H1 (cell line): ENCODE data around the gene EZH1. TPM values are rescaled to one million over a fixed set of nuclear protein-coding genes. Genes with fewer than 3 reads are reported as not detected.

ENCODE experiments used
- CTCF ChIA-PET: fragments of 300-600 bp; sonication (Branson Sonifier 250); formaldehyde crosslinking; loops from one replicate; lab custom pipeline; 2021; ENCODE audit not compliant: partially characterized antibody; lab: Charles Lee
- POLR2A ChIA-PET: fragments of 300-600 bp; sonication (Branson Sonifier 250); formaldehyde crosslinking; loops from one replicate; lab custom pipeline; 2021; ENCODE audit warnings: inconsistent platforms; ENCODE audit not compliant: partially characterized antibody; lab: Charles Lee
- DNase-seq, 2 experiments: peaks; one replicate each; pipeline versions ENCODE4 v3.0.0 to v3.0.0-alpha.2; 2010 to 2022; ENCODE audit warnings: low spot score in 2 of 2, low read depth in 1 of 2, mixed read lengths in 1 of 2
- FAIRE-seq: peaks from 2 replicates; lab custom pipeline; 2011; peaks lifted over from hg19 to GRCh38; lab: Jason Lieb, UNC
- H2AFZ ChIP-seq: 2 replicates; pipeline ENCODE4 v1.8.1; 2012; ENCODE audit warnings: low read length, inconsistent platforms
- H2AK5ac ChIP-seq: 2 replicates; pipeline ENCODE4 v1.6.1; 2013; ENCODE audit warnings: low read depth, low read length
- H2BK120ac ChIP-seq: replicated peaks from 2 replicates; pipeline ENCODE3; 2013; ENCODE audit warnings: low read depth, low read length, inconsistent platforms
- H2BK12ac ChIP-seq: 2 replicates; pipeline ENCODE4 v1.6.1; 2013; ENCODE audit warnings: low read depth, low read length
- H2BK15ac ChIP-seq: 2 replicates; pipeline ENCODE4 v1.6.1; 2013; ENCODE audit warnings: low read length
- H2BK20ac ChIP-seq: 2 replicates; pipeline ENCODE4 v1.6.1; 2013; ENCODE audit warnings: low read length
- H2BK5ac ChIP-seq: 2 replicates; pipeline ENCODE4 v1.6.1; 2013; ENCODE audit warnings: low read depth, low read length
- H3K14ac ChIP-seq: 2 replicates; pipeline ENCODE4 v1.6.1; 2013; ENCODE audit warnings: inconsistent platforms; ENCODE audit not compliant: insufficient read length
- H3K18ac ChIP-seq: 2 replicates; pipeline ENCODE4 v1.6.1; 2013; ENCODE audit warnings: low read length; ENCODE audit errors: extremely low read depth
- H3K23ac ChIP-seq: 2 replicates; pipeline ENCODE4 v1.6.1; 2013; ENCODE audit warnings: inconsistent platforms; ENCODE audit not compliant: insufficient read length
- H3K23me2 ChIP-seq: 2 replicates; pipeline ENCODE4 v1.6.1; 2013; ENCODE audit warnings: low read depth, low read length
- H3K27ac ChIP-seq: 2 replicates; pipeline ENCODE4 v1.6.1; 2011; ENCODE audit warnings: low read depth, low read length, inconsistent platforms
- H3K27me3 ChIP-seq, 4 experiments: replicated peaks in 1 of 4; 1 replicate in 1 of 4; 2 replicates in 3 of 4; pipeline versions ENCODE4 v1.6.1 to v1.8.1; 2011 to 2013; ENCODE audit warnings: low read length in 3 of 4, mild to moderate bottlenecking in 3 of 4, inconsistent platforms in 2 of 4, mixed read lengths in 2 of 4, moderate library complexity in 1 of 4; ENCODE audit not compliant: control insufficient read depth in 3 of 4, insufficient read depth in 3 of 4; ENCODE audit errors: extremely low read depth in 1 of 4
- H3K36me3 ChIP-seq, 4 experiments: 2 replicates each; pipeline versions ENCODE4 v1.6.1 to v1.8.1; 2011 to 2013; ENCODE audit warnings: mild to moderate bottlenecking in 4 of 4, low read length in 3 of 4, moderate library complexity in 2 of 4, control low read depth in 1 of 4, inconsistent platforms in 1 of 4; ENCODE audit not compliant: insufficient read depth in 4 of 4, control insufficient read depth in 2 of 4
- H3K4ac ChIP-seq: replicated peaks from 2 replicates; pipeline ENCODE3; 2013; ENCODE audit warnings: low read length, low read depth, mixed read lengths, inconsistent platforms; ENCODE audit not compliant: insufficient read length
- H3K4me1 ChIP-seq, 4 experiments: replicated peaks in 1 of 4; 1 replicate in 1 of 4; 2 replicates in 3 of 4; pipeline versions ENCODE4 v1.6.1 to v1.8.1; 2011 to 2013; ENCODE audit warnings: low read length in 3 of 4, inconsistent platforms in 2 of 4, mixed read lengths in 1 of 4; ENCODE audit not compliant: insufficient read depth in 4 of 4, control insufficient read depth in 3 of 4
- H3K4me2 ChIP-seq, 2 experiments: 2 replicates each; pipeline versions ENCODE4 v1.6.1 to v1.8.1; 2011 to 2013; ENCODE audit warnings: low read depth in 2 of 2, low read length in 2 of 2, control low read depth in 1 of 2, inconsistent platforms in 1 of 2, mild to moderate bottlenecking in 1 of 2; ENCODE audit not compliant: insufficient read depth in 1 of 2
- H3K4me3 ChIP-seq, 4 experiments: fragments of 200-600, 300-600 bp in 1 of 4; sonication (generic), shearing (Covaris generic), sonication (Bioruptor Twin) in 1 of 4; 2 replicates each; pipeline versions ENCODE4 v1.5.1 to v1.8.1; 2011 to 2016; ENCODE audit warnings: low read length in 4 of 4, low read depth in 3 of 4, control low read depth in 2 of 4, inconsistent platforms in 2 of 4, mild to moderate bottlenecking in 2 of 4, mixed read lengths in 1 of 4, moderate library complexity in 1 of 4; ENCODE audit not compliant: insufficient read depth in 2 of 4; ENCODE audit errors: extremely low read depth in 1 of 4
- H3K56ac ChIP-seq: replicated peaks from 2 replicates; pipeline ENCODE3; 2013; ENCODE audit warnings: low read depth, mild to moderate bottlenecking, mixed read lengths, low read length, inconsistent platforms; ENCODE audit not compliant: insufficient read length
- H3K79me1 ChIP-seq: 2 replicates; pipeline ENCODE4 v1.6.1; 2013; ENCODE audit warnings: low read depth, low read length, control low read depth
- H3K79me2 ChIP-seq, 2 experiments: 2 replicates each; pipeline versions ENCODE4 v1.6.1 to v1.8.1; 2012 to 2013; ENCODE audit warnings: low read length in 2 of 2, mild to moderate bottlenecking in 2 of 2, inconsistent platforms in 1 of 2; ENCODE audit not compliant: insufficient read depth in 2 of 2, control insufficient read depth in 1 of 2
- H3K9ac ChIP-seq, 4 experiments: replicated peaks in 1 of 4; 1 replicate in 1 of 4; 2 replicates in 3 of 4; pipeline versions ENCODE4 v1.6.1 to v1.8.1; 2011 to 2013; ENCODE audit warnings: low read depth in 3 of 4, low read length in 3 of 4, control low read depth in 2 of 4, mild to moderate bottlenecking in 2 of 4, moderate library complexity in 2 of 4, inconsistent platforms in 1 of 4; ENCODE audit errors: extremely low read depth in 1 of 4
- H3K9me3 ChIP-seq, 2 experiments: 2 replicates each; pipeline versions ENCODE4 v1.6.1 to v1.8.1; 2012 to 2013; ENCODE audit warnings: mild to moderate bottlenecking in 2 of 2, moderate library complexity in 2 of 2, control low read depth in 1 of 2, inconsistent platforms in 1 of 2, low read depth in 1 of 2, low read length in 1 of 2, mixed read lengths in 1 of 2; ENCODE audit not compliant: insufficient read depth in 2 of 2
- H4K20me1 ChIP-seq, 2 experiments: replicated peaks in 1 of 2; 2 replicates each; pipeline versions ENCODE3 to v1.8.1; 2011 to 2013; ENCODE audit warnings: inconsistent platforms in 2 of 2, low read length in 2 of 2, mild to moderate bottlenecking in 1 of 2; ENCODE audit not compliant: insufficient read depth in 2 of 2, control insufficient read depth in 1 of 2
- H4K5ac ChIP-seq: 2 replicates; pipeline ENCODE4 v1.6.1; 2013; ENCODE audit warnings: low read length, low read depth, mixed read lengths, inconsistent platforms; ENCODE audit not compliant: insufficient read length
- H4K8ac ChIP-seq: 2 replicates; pipeline ENCODE4 v1.8.0; 2013; ENCODE audit warnings: mild to moderate bottlenecking, moderate library complexity, low read length, inconsistent platforms; ENCODE audit not compliant: insufficient read depth; ENCODE audit errors: extremely low read depth
- H4K91ac ChIP-seq: replicated peaks from 2 replicates; pipeline ENCODE3; 2013; ENCODE audit warnings: low read length, mixed read lengths, inconsistent platforms; ENCODE audit not compliant: insufficient read length
- ASH2L ChIP-seq: fragments of 200-600, 300-600 bp; sonication (generic); IDR thresholded peaks from one replicate; pipeline ENCODE4 v1.7.1; 2017; ENCODE audit warnings: low read length
- CREB1 ChIP-seq: IDR thresholded peaks from 2 replicates; pipeline ENCODE4 v1.6.1; 2012; ENCODE audit warnings: inconsistent platforms
- EGR1 ChIP-seq: IDR thresholded peaks from 2 replicates; pipeline ENCODE4 v1.6.1; 2011; ENCODE audit warnings: low read depth, low read length, borderline replicate concordance
- GABPA ChIP-seq: IDR thresholded peaks from 2 replicates; pipeline ENCODE4 v1.6.1; 2011; ENCODE audit warnings: mild to moderate bottlenecking, low read length, moderate library complexity, borderline replicate concordance; ENCODE audit not compliant: insufficient read depth
- KDM5A ChIP-seq: fragments of 200-600 bp; IDR thresholded peaks from 2 replicates; pipeline ENCODE4 v1.7.1; 2012; ENCODE audit warnings: mild to moderate bottlenecking, low read length, inconsistent platforms, mixed read lengths
- MAX ChIP-seq: IDR thresholded peaks from 2 replicates; pipeline ENCODE4 v1.6.1; 2012; ENCODE audit warnings: inconsistent platforms
- NRF1 ChIP-seq: IDR thresholded peaks from 2 replicates; pipeline ENCODE4 v1.6.1; 2011; ENCODE audit warnings: mild to moderate bottlenecking, low read depth, low read length, improper control_type of control experiment
- PHF8 ChIP-seq: fragments of 200-600 bp; sonication (generic); conservative IDR thresholded peaks from 2 replicates; pipeline ENCODE4 v1.7.1; 2012; ENCODE audit warnings: low read depth, mild to moderate bottlenecking, inconsistent platforms, low read length, moderate library complexity
- RBBP5 ChIP-seq: IDR thresholded peaks from 2 replicates; pipeline ENCODE4 v1.7.1; 2012; ENCODE audit warnings: low read depth, mild to moderate bottlenecking, inconsistent platforms, low read length, moderate library complexity, borderline replicate concordance
- RNF2 ChIP-seq: fragments of 200-900, 300-1000 bp; sonication (generic); IDR thresholded peaks from 2 replicates; pipeline ENCODE4 v1.7.1; 2016; ENCODE audit warnings: borderline replicate concordance, low read depth, mild to moderate bottlenecking, antibody characterized with exemption, low read length; ENCODE audit not compliant: poor library complexity, severe bottlenecking; ENCODE audit errors: missing control alignments
- WGBS, 2 experiments: shearing (Covaris generic) in 1 of 2; methylation state at CpG; one replicate each; pipeline versions ENCODE4 v1.1.6 to v1.1.7; 2013 to 2015; ENCODE audit warnings: low lambda C conversion rate in 2 of 2, mixed read lengths in 2 of 2, inconsistent platforms in 1 of 2, low coverage in 1 of 2, missing lambda C conversion rate in 1 of 2; ENCODE audit not compliant: insufficient replicate concordance in 2 of 2, insufficient coverage in 1 of 2, insufficient read length in 1 of 2; ENCODE audit errors: extremely low coverage in 1 of 2, missing lambda C conversion rate in 1 of 2; 5-methylcytosine and 5-hydroxymethylcytosine counted together
- polyA plus RNA-seq, 7 experiments: library from polyadenylated mRNA; depleted of rRNA in 3 of 7; stranded (reverse) in 5 of 7; unstranded in 2 of 7; fragments of >200 nt in 5 of 7; fragments of 200-250 nt in 2 of 7; gene quantifications; 1 replicate in 5 of 7; 2 replicates in 1 of 7; 4 replicates in 1 of 7; pipeline versions ENCODE4 v1.2.1 to v1.2.3, GENCODE V29; 2011 to 2013; ENCODE audit warnings: missing spikeins in 2 of 7, mixed read lengths in 2 of 7
- total RNA-seq: library from RNA; stranded (reverse); fragmentation: NEBNext Ultra II Directional; extraction: Animal tissue kit (Norgen Biotek cat#: 25700); gene quantifications from 2 replicates; pipeline ENCODE4 v1.2.1, GENCODE V29; 2021

The EZH1 gene
- total and polyA plus RNA-seq, 2 of the 8 experiments (the other 6 are each of a cell fraction or from before 2014, with no cell fraction given), result 17.4 to 20.8 TPM

- WGBS, 2 experiments, result 2% methylated on average over 39 of the region's 59 CpGs; no CpG with 5 or more reads in 1 of the 2 experiments
- CTCF ChIA-PET, result interaction anchor here (0.7 to 6.4 kb wide), 6 partner anchors 15 to 40 kb away, joined by 3 to 36 read pairs (median 4); partner anchors contain the start of genes CCR10 and PLEKHH3
- H2BK12ac ChIP-seq, result peak within 1 kb of the TSS; percentile 42; the same call in 1 of the 2 replicates
- H3K79me2 ChIP-seq, result no peaks in the 10 kb centered on the region
- no peaks in the 10 kb centered on the region for H3K27me3 ChIP-seq
- no peak within 1 kb of the TSS for H3K14ac ChIP-seq
- H4K5ac ChIP-seq, result peak within 1 kb of the TSS; percentile 35
- no peak within 1 kb of the TSS for H3K56ac ChIP-seq
- peaks cover 0 to 2% of the 10 kb centered on the region in 2 experiments for H4K20me1 ChIP-seq
- no peak within 1 kb of the TSS; the same call in 1 of the 2 replicates for H2AFZ ChIP-seq
- H3K9ac ChIP-seq, result peak within 1 kb of the TSS; percentile 41 to 60 (median 50); a peak in 6 of 7 replicates
- H2BK5ac ChIP-seq, result peak within 1 kb of the TSS; percentile 87; the same call in 1 of the 2 replicates
- H3K4me1 ChIP-seq, result peaks cover 3 to 11% (median 6%) of the 10 kb centered on the region in 4 experiments; a peak in 5 of 7 replicates
- peak within 1 kb of the TSS; percentile 81; the same call in 1 of the 2 replicates for H4K8ac ChIP-seq
- peak within 1 kb of the TSS; percentile 55; the same call in 1 of the 2 replicates for H3K27ac ChIP-seq
- POLR2A ChIA-PET, result interaction anchor here (0.6 to 16.6 kb wide), 10 partner anchors 8 to 782 kb away, joined by 3 to 239 read pairs (median 3); partner anchors contain the start of genes CCR10 and PLEKHH3
- peak within 1 kb of the TSS; percentile 66 to 84 (median 80) for H3K4me3 ChIP-seq
- peaks cover 0 to 7% (median 2%) of the 10 kb centered on the region in 4 experiments; a peak in 1 of 8 replicates for H3K36me3 ChIP-seq
- H3K9me3 ChIP-seq, result no peaks in the 10 kb centered on the region
- H4K91ac ChIP-seq, result peak within 1 kb of the TSS; percentile 81
- FAIRE-seq (no peak), DNase-seq (peak; percentile 89 to 98)
- no peak within 1 kb of the TSS for H2BK120ac ChIP-seq
- peak within 1 kb of the TSS; percentile 72 to 84 for H3K4me2 ChIP-seq
- H2AK5ac ChIP-seq, result no peak within 1 kb of the TSS; the same call in 1 of the 2 replicates
- H3K4ac ChIP-seq, result no peak within 1 kb of the TSS
- H2BK15ac ChIP-seq, result peak within 1 kb of the TSS; percentile 72; the same call in 1 of the 2 replicates
- no peak within 1 kb of the TSS for H3K23ac ChIP-seq
- peaks cover 6% of the 10 kb centered on the region; the same call in 1 of the 2 replicates for H3K23me2 ChIP-seq
- no peaks in the 10 kb centered on the region for H3K79me1 ChIP-seq
- peak within 1 kb of the TSS; percentile 48; the same call in 1 of the 2 replicates for H2BK20ac ChIP-seq
- H3K18ac ChIP-seq, result peak within 1 kb of the TSS; percentile 78
- peak; percentile 65; the same call in 1 of the 2 replicates for TF ChIP-seq PHF8
- no peak for TF ChIP-seq GABPA
- TF ChIP-seq RNF2, result no peak
- TF ChIP-seq NRF1, result peak; percentile 92
- TF ChIP-seq RBBP5, result no peak; the same call in 1 of the 2 replicates
- no peak for TF ChIP-seq ASH2L
- no peak for TF ChIP-seq EGR1
- peak; percentile 75 for TF ChIP-seq MAX
- TF ChIP-seq KDM5A, result no peak
- TF ChIP-seq CREB1, result no peak
These were observed 85.5 kb downstream of the EZH1 start, which contains the start of gene TUBG2 for GRCh38 chr17:42659079-42659931. TSS of gene TUBG2 (plus strand) at chr17:42659284. CDS start at chr17:42659504, 220 bp downstream.
